HepG2 (cell line): ENCODE data around the gene FAH. TPM values are rescaled to one million over a fixed set of nuclear protein-coding genes. Genes with fewer than 3 reads are reported as not detected.

ENCODE experiments used
- ATAC-seq: fragments of 200-7000 bp; cut with Tn5 transposase; 3 replicates; pipeline ENCODE4 v1.9.1; 2020; ENCODE audit warnings: mild to moderate bottlenecking, moderate library complexity
- BruUV-seq: library from RNA; stranded (reverse); fragments of 400-500 nt; replicated peaks from 2 replicates; lab custom pipeline; 2021; lab: Mats Ljungman, UMichigan
- CTCF ChIA-PET: fragments of 300-600 bp; formaldehyde crosslinking; extraction: SDS; loops from one replicate; lab custom pipeline; 2021; ENCODE audit warnings: low total read pairs, inconsistent platforms, low intra/inter-chr PET ratio; lab: Yijun Ruan, JAX
- POLR2A ChIA-PET: fragments of 350-600 bp; sonication (Branson Sonifier 250); formaldehyde crosslinking; loops from one replicate; lab custom pipeline; 2020; ENCODE audit warnings: antibody characterized with exemption, inconsistent platforms; lab: Yijun Ruan, JAX
- DNase-seq: peaks from one replicate; pipeline ENCODE4 v3.0.0-alpha.2; 2015; ENCODE audit warnings: low spot score
- FAIRE-seq: peaks from 3 replicates; lab custom pipeline; 2011; peaks lifted over from hg19 to GRCh38; lab: Jason Lieb, UNC
- H2AFZ ChIP-seq: one replicate; pipeline ENCODE4 v1.6.1; 2011; ENCODE audit warnings: low read length, inconsistent platforms
- H3K27ac ChIP-seq: fragments of 300-600 bp; 3 replicates; pipeline ENCODE4 v1.8.0; 2011; ENCODE audit warnings: mixed run types, mild to moderate bottlenecking, mixed read lengths, low read length, inconsistent platforms; ENCODE audit not compliant: insufficient read depth; ENCODE audit errors: extremely low read length
- H3K27me3 ChIP-seq, 2 experiments: fragments of 200-600 bp in 1 of 2; 2 replicates in 1 of 2; 3 replicates in 1 of 2; pipeline versions ENCODE4 v1.6.0 to v1.8.0; 2011; ENCODE audit warnings: low read length in 2 of 2, mild to moderate bottlenecking in 2 of 2, moderate library complexity in 2 of 2, inconsistent platforms in 1 of 2; ENCODE audit not compliant: insufficient read depth in 2 of 2, control insufficient read depth in 1 of 2
- H3K36me3 ChIP-seq, 2 experiments: fragments of 200-600 bp in 1 of 2; replicated peaks in 1 of 2; 2 replicates in 1 of 2; 3 replicates in 1 of 2; pipeline versions ENCODE4 v1.5.1 to v1.8.0; 2011; ENCODE audit warnings: low read length in 2 of 2, inconsistent platforms in 1 of 2; ENCODE audit not compliant: insufficient read depth in 2 of 2, control insufficient read depth in 1 of 2
- H3K4me1 ChIP-seq: 2 replicates; pipeline ENCODE4 v1.5.1; 2012; ENCODE audit warnings: low read length, inconsistent platforms; ENCODE audit not compliant: insufficient read depth
- H3K4me2 ChIP-seq: 2 replicates; pipeline ENCODE4 v1.6.0; 2011; ENCODE audit warnings: low read depth, low read length, inconsistent platforms
- H3K4me3 ChIP-seq, 3 experiments: fragments of 200-600 bp in 1 of 3; sonication (generic), shearing (Covaris generic) in 1 of 3; replicated peaks in 1 of 3; 2 replicates each; pipeline ENCODE4 v1.5.1; 2011 to 2016; ENCODE audit warnings: low read length in 3 of 3, inconsistent platforms in 2 of 3, low read depth in 2 of 3, mild to moderate bottlenecking in 2 of 3, control low read depth in 1 of 3, mixed read lengths in 1 of 3; ENCODE audit not compliant: insufficient read depth in 1 of 3
- H3K79me2 ChIP-seq: one replicate; pipeline ENCODE4 v1.6.1; 2011; ENCODE audit warnings: low read length, inconsistent platforms; ENCODE audit not compliant: insufficient read depth
- H3K9ac ChIP-seq: 2 replicates; pipeline ENCODE4 v1.6.0; 2011; ENCODE audit warnings: mild to moderate bottlenecking, low read depth, low read length, inconsistent platforms; ENCODE audit not compliant: insufficient read depth
- H3K9me3 ChIP-seq: 2 replicates; pipeline ENCODE4 v1.5.1; 2012; ENCODE audit warnings: mild to moderate bottlenecking, low read length
- H4K20me1 ChIP-seq: 2 replicates; pipeline ENCODE4 v1.6.0; 2011; ENCODE audit warnings: inconsistent platforms, mild to moderate bottlenecking, low read length, moderate library complexity; ENCODE audit not compliant: insufficient read depth
- AFF4 ChIP-seq: sonication (generic); formaldehyde crosslinking; IDR thresholded peaks from 2 replicates; pipeline ENCODE4 v1.4.0; 2020; ENCODE audit warnings: missing genetic modification reagents
- ARNT ChIP-seq: fragments of 450-650 bp; IDR thresholded peaks from 2 replicates; pipeline ENCODE4 v1.6.1; 2017
- ATRX ChIP-seq: sonication (generic); formaldehyde crosslinking; IDR thresholded peaks from 2 replicates; pipeline ENCODE4 v1.4.0; 2020; ENCODE audit warnings: missing genetic modification reagents, borderline replicate concordance
- CREB1 ChIP-seq, 2 experiments: fragments of 450-650 bp in 1 of 2; IDR thresholded peaks; 2 replicates each; pipeline ENCODE4 v1.6.1; 2016 to 2017; ENCODE audit warnings: control low read depth in 1 of 2, mild to moderate bottlenecking in 1 of 2, missing compliant biosample characterization in 1 of 2, missing genetic modification characterization in 1 of 2
- FOSL2 ChIP-seq: sonication (generic); formaldehyde crosslinking; IDR thresholded peaks from 2 replicates; pipeline ENCODE4 v1.4.0; 2020; ENCODE audit warnings: missing genetic modification reagents
- HIVEP1 ChIP-seq: sonication (generic); formaldehyde crosslinking; IDR thresholded peaks from 2 replicates; pipeline ENCODE4 v1.4.0; 2020; ENCODE audit warnings: mild to moderate bottlenecking, missing genetic modification reagents
- HNF1B ChIP-seq: sonication (generic); formaldehyde crosslinking; IDR thresholded peaks from 2 replicates; pipeline ENCODE4 v1.5.1; 2020; ENCODE audit warnings: mild to moderate bottlenecking, moderate library complexity, missing genetic modification reagents
- KAT2B ChIP-seq: fragments of 150-350 bp; IDR thresholded peaks from 2 replicates; pipeline ENCODE4 v1.6.1; 2014; ENCODE audit warnings: low read depth, low read length, borderline replicate concordance
- MAFF ChIP-seq: IDR thresholded peaks from 2 replicates; pipeline ENCODE4 v1.6.1; 2011; ENCODE audit warnings: low read depth, low read length, improper control_type of control experiment
- MAFK ChIP-seq, 2 experiments: IDR thresholded peaks in 1 of 2; conservative IDR thresholded peaks in 1 of 2; 2 replicates each; pipeline ENCODE4 v1.6.1; 2011; ENCODE audit warnings: improper control_type of control experiment in 2 of 2, low read length in 2 of 2
- RBM22 ChIP-seq: fragments of 200-400 bp; formaldehyde crosslinking; optimal IDR thresholded peaks from 2 replicates; pipeline ENCODE3; 2017; ENCODE audit warnings: mild to moderate bottlenecking, low read length, moderate library complexity
- TGIF2 ChIP-seq: IDR thresholded peaks from 2 replicates; pipeline ENCODE4 v1.6.1; 2016; ENCODE audit warnings: control low read depth, missing compliant biosample characterization
- ZFP36L2 ChIP-seq: sonication (generic); formaldehyde crosslinking; IDR thresholded peaks from 2 replicates; pipeline ENCODE4 v1.4.0; 2020; ENCODE audit warnings: missing genetic modification reagents
- ZNF652 ChIP-seq: IDR thresholded peaks from 2 replicates; pipeline ENCODE4 v1.6.1; 2016; ENCODE audit warnings: low read depth, borderline replicate concordance
- ZNF772 ChIP-seq: sonication (generic); formaldehyde crosslinking; IDR thresholded peaks from 2 replicates; pipeline ENCODE4 v1.5.0; 2020; ENCODE audit warnings: mild to moderate bottlenecking, missing genetic modification reagents
- ZNF839 ChIP-seq: sonication (generic); formaldehyde crosslinking; IDR thresholded peaks from 2 replicates; pipeline ENCODE4 v1.4.0; 2020; ENCODE audit warnings: missing genetic modification reagents, mild to moderate bottlenecking, borderline replicate concordance
- WGBS: methylation state at CpG from one replicate; pipeline ENCODE4 v1.1.6; 2017; ENCODE audit warnings: low lambda C conversion rate; 5-methylcytosine and 5-hydroxymethylcytosine counted together
- in situ Hi-C: cut with HindIII; loops from 2 replicates; pipeline ENCODE4 v1.10.0; 2017; ENCODE audit warnings: low pct_unique_long_range_greater_than_20kb; ENCODE audit not compliant: extremely low pct_ligation_motif_present
- intact Hi-C: fragments of 100-400 bp; cut with micrococcal nuclease; formaldehyde crosslinking; loops from one replicate; pipeline ENCODE4 v1.10.0; 2022; ENCODE audit not compliant: unreplicated experiment
- polyA plus RNA-seq, 8 experiments: library from polyadenylated mRNA; depleted of rRNA in 3 of 8; stranded (reverse) in 7 of 8; unstranded in 1 of 8; fragments of >200 nt; fragmentation: Illumina TruSeq in 4 of 8; extraction: Trizol in 4 of 8; gene quantifications; 2 replicates each; pipeline versions ENCODE4 v1.2.1 to v1.2.3, GENCODE V29; 2011 to 2016; ENCODE audit warnings: low read depth in 4 of 8, missing spikeins in 1 of 8, mixed read lengths in 1 of 8; ENCODE audit not compliant: insufficient read depth in 1 of 8
- total RNA-seq, 5 experiments: library from RNA; depleted of rRNA; stranded (reverse); fragments of >200 nt; fragmentation: Illumina TruSeq; extraction: Trizol; gene quantifications; 2 replicates each; pipeline ENCODE4 v1.2.3, GENCODE V29; 2016; ENCODE audit warnings: low read depth in 1 of 5

FAH gene
- total and polyA plus RNA-seq, 2 of the 13 experiments (the other 11 are each of a cell fraction or from before 2014, with no cell fraction given): 36.6 to 75.0 TPM

- H3K27ac ChIP-seq: no peak overlapping the region
- ChIA-PET CTCF (no interaction called here), POLR2A (no interaction called here)
- TF ChIP-seq HNF1B (CRISPR knock-in tag) (no peak), MAFK (conservative IDR thresholded peaks at IDR 0.05 in 1 of 2, IDR thresholded peaks at IDR 0.05 in 1 of 2; ENCODE audit: low read length in 2 of 2) (peak; percentile 68 to 89), MAFF (peak; percentile 78), ZNF839 (no peak), ZNF652 (CRISPR knock-in tag) (no peak), TGIF2 (CRISPR knock-in tag) (no peak), ATRX (CRISPR knock-in tag) (no peak), CREB1 (IDR thresholded peaks at IDR 0.05) (peak; percentile 48; the same call in 1 of the 2 replicates), CREB1 (CRISPR knock-in tag; IDR thresholded peaks at IDR 0.05) (no peak), AFF4 (CRISPR knock-in tag) (no peak), KAT2B (no peak), FOSL2 (peak; percentile 75), ARNT (no peak), RBM22 (no peak), HIVEP1 (CRISPR knock-in tag) (no peak), ZFP36L2 (CRISPR knock-in tag) (no peak), ZNF772 (no peak)
- no peak overlapping the region for H2AFZ ChIP-seq
- H3K27me3 ChIP-seq: no peaks in the 10 kb centered on the region
- WGBS: 66% methylated on average over 7 of the region's 7 CpGs
- in situ Hi-C loops: no loop called here
- intact Hi-C loops: no loop called here
- H3K79me2 ChIP-seq: no peaks in the 10 kb centered on the region
- DNase-seq (no peak), ATAC-seq (peak; percentile 75), FAIRE-seq (no peak)
- H4K20me1 ChIP-seq: no peaks in the 10 kb centered on the region
- no peaks in the 10 kb centered on the region for H3K4me1 ChIP-seq
- no peaks in the 10 kb centered on the region for H3K9me3 ChIP-seq
- H3K4me3 ChIP-seq: no peak overlapping the region
- no peaks in the 10 kb centered on the region for H3K36me3 ChIP-seq
- H3K9ac ChIP-seq: no peak overlapping the region
- no TSS peak for BruUV-seq
- H3K4me2 ChIP-seq: no peak overlapping the region
Observed at GRCh38 chr15:80228959-80229610, 76.3 kb downstream of the FAH start.
